HG02763 (cell line): ENCODE results near the gene ZC3H15.
"Not testable (repeated sequence)": the region's sequence is repeated elsewhere in the genome, so short reads cannot be mapped to it uniquely, and the experiment has no call there.

ENCODE experiments used
- ATAC-seq: cut with Tn5 transposase; IDR thresholded peaks from one replicate; pipeline ENCODE4 v1.9.1; 2021; ENCODE audit warnings: mild to moderate bottlenecking, moderate library complexity; ENCODE audit not compliant: unreplicated experiment

Gene ZC3H15

GRCh38 chr2:186493564-186494085 is 7.6 kb downstream of the ZC3H15 start:
- ATAC-seq = no peak

GRCh38 chr2:186496401-186496800 is 10.3 kb downstream of the ZC3H15 start:
- no peak for ATAC-seq

- no peak for ATAC-seq
Measured at GRCh38 chr2:186497928-186498327, 11.9 kb downstream of the ZC3H15 start.

- no peak for ATAC-seq
Measured at GRCh38 chr2:186498834-186499233, 12.8 kb downstream of the ZC3H15 start.

GRCh38 chr2:186503827-186504606 is 18.0 kb downstream of the ZC3H15 start:
- ATAC-seq = no peak

GRCh38 chr2:186508263-186508662 is 22.2 kb downstream of the ZC3H15 start:
- ATAC-seq = no peak

GRCh38 chr2:186515376-186515775 is 29.3 kb downstream of the ZC3H15 start:
- no peak for ATAC-seq

GRCh38 chr2:186516396-186516795 is 30.3 kb downstream of the ZC3H15 start:
- ATAC-seq = no peak

GRCh38 chr2:186517090-186517489 is 31.0 kb downstream of the ZC3H15 start:
- no peak for ATAC-seq

- no peak for ATAC-seq
Measured at GRCh38 chr2:186518291-186518690, 32.2 kb downstream of the ZC3H15 start.

GRCh38 chr2:186518945-186519344 is 32.9 kb downstream of the ZC3H15 start:
- no peak for ATAC-seq

GRCh38 chr2:186521570-186522153 is 35.6 kb downstream of the ZC3H15 start:
- ATAC-seq = not testable (repeated sequence)

GRCh38 chr2:186522450-186522849 is 36.4 kb downstream of the ZC3H15 start:
- ATAC-seq = no peak

- no peak for ATAC-seq
Measured at GRCh38 chr2:186523791-186524190, 37.7 kb downstream of the ZC3H15 start.

- ATAC-seq = no peak
Measured at GRCh38 chr2:186526281-186526680, 40.2 kb downstream of the ZC3H15 start.

GRCh38 chr2:186530314-186530713 is 44.3 kb downstream of the ZC3H15 start:
- no peak for ATAC-seq

- ATAC-seq = no peak
Measured at GRCh38 chr2:186531257-186531775, 45.3 kb downstream of the ZC3H15 start.

GRCh38 chr2:186532891-186533290 is 46.8 kb downstream of the ZC3H15 start:
- no peak for ATAC-seq

- ATAC-seq = no peak
Measured at GRCh38 chr2:186533717-186534116, 47.7 kb downstream of the ZC3H15 start.

GRCh38 chr2:186534406-186534805 is 48.3 kb downstream of the ZC3H15 start:
- no peak for ATAC-seq

- no peak for ATAC-seq
Measured at GRCh38 chr2:186535861-186536260, 49.8 kb downstream of the ZC3H15 start.

GRCh38 chr2:186537019-186537418 is 51.0 kb downstream of the ZC3H15 start:
- ATAC-seq = no peak
